ENCODE data around the gene HOXA3. TPM values are rescaled to one million over a fixed set of nuclear protein-coding genes. Genes with fewer than 3 reads are reported as not detected.

HOXA3 gene
- total and polyA plus RNA-seq, 9 of the 15 experiments (the other 6 are each of a cell fraction or from before 2014, with no cell fraction given): 0.04 to 0.13 TPM; not detected in 7

DNA sequence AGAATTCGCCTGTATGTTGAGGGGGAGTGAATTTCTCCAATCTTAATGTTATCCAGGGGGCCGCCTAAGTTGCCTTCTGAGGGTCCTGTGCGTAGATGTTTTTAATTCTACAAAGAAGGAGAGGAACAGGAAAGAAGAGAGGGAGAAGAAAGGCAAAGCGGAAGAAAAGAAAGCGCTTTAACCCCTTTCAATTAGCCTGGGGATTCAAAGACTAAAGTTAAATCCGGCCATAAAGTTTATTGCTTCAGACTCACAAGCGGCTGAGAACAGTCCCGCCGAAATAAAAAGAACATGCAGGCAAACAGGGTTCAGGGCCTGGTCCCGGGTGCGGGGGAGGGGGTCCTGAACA, 13.4 kb downstream of the HOXA3 start (continued):
- TF ChIP-seq, protein P1, sequence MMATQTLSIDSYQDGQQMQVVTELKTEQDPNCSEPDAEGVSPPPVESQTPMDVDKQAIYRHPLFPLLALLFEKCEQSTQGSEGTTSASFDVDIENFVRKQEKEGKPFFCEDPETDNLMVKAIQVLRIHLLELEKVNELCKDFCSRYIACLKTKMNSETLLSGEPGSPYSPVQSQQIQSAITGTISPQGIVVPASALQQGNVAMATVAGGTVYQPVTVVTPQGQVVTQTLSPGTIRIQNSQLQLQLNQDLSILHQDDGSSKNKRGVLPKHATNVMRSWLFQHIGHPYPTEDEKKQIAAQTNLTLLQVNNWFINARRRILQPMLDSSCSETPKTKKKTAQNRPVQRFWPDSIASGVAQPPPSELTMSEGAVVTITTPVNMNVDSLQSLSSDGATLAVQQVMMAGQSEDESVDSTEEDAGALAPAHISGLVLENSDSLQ (IDR thresholded peaks at IDR 0.05): no peak

GRCh38 chr7:27138472-27138871, 13.9 kb downstream of the HOXA3 start:
- H3K4me3 ChIP-seq: no peak overlapping the region
- peaks cover 33 to 60% of the 10 kb centered on the region in 2 experiments for H3K27me3 ChIP-seq (ENCODE audit: control insufficient read depth in 2 of 2, insufficient read depth in 2 of 2, low read length in 2 of 2)
- no peaks in the 10 kb centered on the region for H3K9me3 ChIP-seq (replicated peaks; ENCODE audit: control insufficient read depth, insufficient read depth, low read depth, low read length)
- FAIRE-seq (no peak), DNase-seq (ENCODE audit: extremely low read depth in 1 of 4, low spot score in 3 of 4) (no peak), ATAC-seq (no peak)
- POLR2A ChIA-PET: no interaction called here
- H3K79me2 ChIP-seq (ENCODE audit: control insufficient read depth, insufficient read depth, low read length): no peaks in the 10 kb centered on the region
- no TSS peak for BruUV-seq (replicated peaks)
- H3K9ac ChIP-seq (ENCODE audit: insufficient read depth in 1 of 2, low read depth in 2 of 2, low read length in 2 of 2): no peak overlapping the region
- H3K36me3 ChIP-seq (ENCODE audit: control insufficient read depth, insufficient read depth, low read length): no peaks in the 10 kb centered on the region
- no peaks in the 10 kb centered on the region for H4K20me1 ChIP-seq (replicated peaks; ENCODE audit: control insufficient read depth, insufficient read depth, low read length)
- H2AFZ ChIP-seq (ENCODE audit: low read depth, low read length): no peak overlapping the region
- no peak overlapping the region for H3K27ac ChIP-seq (ENCODE audit: extremely low read depth, low read depth, low read length)
- no peak overlapping the region for H3K4me2 ChIP-seq (ENCODE audit: insufficient read depth, low read length)
- H3K9me1 ChIP-seq (ENCODE audit: control insufficient read depth, insufficient read depth, low read length): no peaks in the 10 kb centered on the region
- in situ Hi-C loops (cut with MboI): no loop called here
- CTCF ChIA-PET (ENCODE audit: low intra/inter-chr PET ratio): no interaction called here
- intact Hi-C loops (cut with micrococcal nuclease): no loop called here
- H3K4me1 ChIP-seq (replicated peaks in 1 of 2; ENCODE audit: control insufficient read depth in 2 of 2, insufficient read depth in 2 of 2, low read length in 2 of 2): peaks cover 6 to 7% of the 10 kb centered on the region in 2 experiments; a peak in 2 of 5 replicates
- 22% methylated on average over 1 of the region's 1 CpG for WGBS (ENCODE audit: insufficient coverage, low coverage, missing lambda C conversion rate)
- no peak for TF ChIP-seq NFIC (IDR thresholded peaks at IDR 0.05)
- no peak for TF ChIP-seq ZNF277 (CRISPR knock-in tag; IDR thresholded peaks at IDR 0.05; ENCODE audit: borderline replicate concordance)
- TF ChIP-seq ZNF512 (tag; IDR thresholded peaks at IDR 0.05): no peak
- no peak for TF ChIP-seq MYC (IDR thresholded peaks at IDR 0.05; ENCODE audit: low read depth, low read length)
- no peak for TF ChIP-seq MYC (CRISPR knock-in tag; IDR thresholded peaks at IDR 0.05; ENCODE audit: borderline replicate concordance, low read depth)
- TF ChIP-seq KLF16 (IDR thresholded peaks at IDR 0.05): no peak
- TF ChIP-seq ZNF76 (CRISPR knock-in tag; IDR thresholded peaks at IDR 0.05; ENCODE audit: borderline replicate concordance): no peak
- TF ChIP-seq, protein P2, sequence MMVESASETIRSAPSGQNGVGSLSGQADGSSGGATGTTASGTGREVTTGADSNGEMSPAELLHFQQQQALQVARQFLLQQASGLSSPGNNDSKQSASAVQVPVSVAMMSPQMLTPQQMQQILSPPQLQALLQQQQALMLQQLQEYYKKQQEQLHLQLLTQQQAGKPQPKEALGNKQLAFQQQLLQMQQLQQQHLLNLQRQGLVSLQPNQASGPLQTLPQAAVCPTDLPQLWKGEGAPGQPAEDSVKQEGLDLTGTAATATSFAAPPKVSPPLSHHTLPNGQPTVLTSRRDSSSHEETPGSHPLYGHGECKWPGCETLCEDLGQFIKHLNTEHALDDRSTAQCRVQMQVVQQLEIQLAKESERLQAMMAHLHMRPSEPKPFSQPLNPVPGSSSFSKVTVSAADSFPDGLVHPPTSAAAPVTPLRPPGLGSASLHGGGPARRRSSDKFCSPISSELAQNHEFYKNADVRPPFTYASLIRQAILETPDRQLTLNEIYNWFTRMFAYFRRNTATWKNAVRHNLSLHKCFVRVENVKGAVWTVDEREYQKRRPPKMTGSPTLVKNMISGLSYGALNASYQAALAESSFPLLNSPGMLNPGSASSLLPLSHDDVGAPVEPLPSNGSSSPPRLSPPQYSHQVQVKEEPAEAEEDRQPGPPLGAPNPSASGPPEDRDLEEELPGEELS (CRISPR knock-in tag; IDR thresholded peaks at IDR 0.05; ENCODE audit: borderline replicate concordance): no peak
- no peak for TF ChIP-seq ZFP30 (CRISPR knock-in tag; IDR thresholded peaks at IDR 0.05; ENCODE audit: borderline replicate concordance)
- TF ChIP-seq, protein P3, sequence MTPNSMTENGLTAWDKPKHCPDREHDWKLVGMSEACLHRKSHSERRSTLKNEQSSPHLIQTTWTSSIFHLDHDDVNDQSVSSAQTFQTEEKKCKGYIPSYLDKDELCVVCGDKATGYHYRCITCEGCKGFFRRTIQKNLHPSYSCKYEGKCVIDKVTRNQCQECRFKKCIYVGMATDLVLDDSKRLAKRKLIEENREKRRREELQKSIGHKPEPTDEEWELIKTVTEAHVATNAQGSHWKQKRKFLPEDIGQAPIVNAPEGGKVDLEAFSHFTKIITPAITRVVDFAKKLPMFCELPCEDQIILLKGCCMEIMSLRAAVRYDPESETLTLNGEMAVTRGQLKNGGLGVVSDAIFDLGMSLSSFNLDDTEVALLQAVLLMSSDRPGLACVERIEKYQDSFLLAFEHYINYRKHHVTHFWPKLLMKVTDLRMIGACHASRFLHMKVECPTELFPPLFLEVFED (CRISPR knock-in tag; conservative IDR thresholded peaks at IDR 0.05): no peak
- no peak for TF ChIP-seq DMBX1 (CRISPR knock-in tag; IDR thresholded peaks at IDR 0.05; ENCODE audit: borderline replicate concordance)
- no peak for TF ChIP-seq USF1 (CRISPR knock-in tag; IDR thresholded peaks at IDR 0.05)
- no peak for TF ChIP-seq ZEB2 (IDR thresholded peaks at IDR 0.05)

Data from K562 (cell line).